Kidney (tissue), 14 donors: ENCODE measurements around the gene MNAT1. TPM values are rescaled to one million over a fixed set of nuclear protein-coding genes. Genes with fewer than 3 reads are reported as not detected.

Experiments used
- DNase-seq, 5 donors: peaks; one replicate each; pipeline ENCODE4 v3.0.0-alpha.2; 2013 to 2020
- FAIRE-seq: peaks from 2 replicates; lab custom pipeline; 2012; peaks lifted over from hg19 to GRCh38; lab: Jason Lieb, UNC
- H3K27ac ChIP-seq, 2 donors: one replicate each; pipeline ENCODE4 v1.7.0; 2013; ENCODE audit warnings: low read depth in 2 of 2, low read length in 2 of 2, inconsistent platforms in 1 of 2
- H3K27me3 ChIP-seq: one replicate; pipeline ENCODE4 v1.7.1; 2013; ENCODE audit warnings: low read length, inconsistent platforms; ENCODE audit not compliant: control insufficient read depth, insufficient read depth
- H3K36me3 ChIP-seq, 3 donors: one replicate each; pipeline versions ENCODE4 v1.7.0 to v1.7.1; 2013; ENCODE audit warnings: low read length in 3 of 3, control low read depth in 1 of 3, inconsistent platforms in 1 of 3; ENCODE audit not compliant: insufficient read depth in 3 of 3, control insufficient read depth in 2 of 3
- H3K4me1 ChIP-seq, 3 donors: one replicate each; pipeline versions ENCODE4 v1.7.0 to v1.7.1; 2013; ENCODE audit warnings: low read length in 3 of 3, inconsistent platforms in 1 of 3, low read depth in 1 of 3; ENCODE audit not compliant: control insufficient read depth in 2 of 3, insufficient read depth in 2 of 3
- H3K4me3 ChIP-seq, 3 donors: one replicate each; pipeline versions ENCODE4 v1.7.0 to v1.8.1; 2013; ENCODE audit warnings: low read length in 3 of 3, control low read depth in 1 of 3, inconsistent platforms in 1 of 3
- H3K9ac ChIP-seq, 3 donors: one replicate each; pipeline versions ENCODE4 v1.7.0 to v1.7.1; 2013; ENCODE audit warnings: low read length in 3 of 3, control low read depth in 1 of 3, inconsistent platforms in 1 of 3
- H3K9me3 ChIP-seq, 3 donors: one replicate each; pipeline versions ENCODE4 v1.7.0 to v1.7.1; 2013; ENCODE audit warnings: low read length in 3 of 3, control low read depth in 1 of 3, inconsistent platforms in 1 of 3; ENCODE audit not compliant: control insufficient read depth in 2 of 3, insufficient read depth in 1 of 3
- CTCF ChIP-seq: IDR thresholded peaks from 3 replicates; pipeline ENCODE4 v1.5.1; 2012; ENCODE audit warnings: mild to moderate bottlenecking, moderate library complexity, borderline replicate concordance; ENCODE audit not compliant: insufficient read depth; ENCODE audit errors: extremely low read depth
- intact Hi-C: fragments of 100-400 bp; cut with DNase I; formaldehyde crosslinking; loops from one replicate; pipeline ENCODE4 v1.11.1; 2022
- polyA plus RNA-seq: library from polyadenylated mRNA; stranded (reverse); fragments of 350-450 nt; fragmentation: Illumina TruSeq; extraction: RNeasy Lipid Tissue Mini Kit (QIAGEN cat#74804); gene quantifications from one replicate; pipeline ENCODE4 v1.2.3, GENCODE V29; 2014; ENCODE audit warnings: low read depth, low replicate concordance; ENCODE audit not compliant: insufficient read depth
- total RNA-seq: library from RNA; stranded (reverse); fragmentation: NEBNext Ultra II Directional; extraction: Animal tissue kit (Norgen Biotek cat#: 25700); gene quantifications from one replicate; pipeline ENCODE4 v1.2.1, GENCODE V29; 2021
- donor health status: control.
- donor health status: control.
- donor health status: control.
- donor health status: control.
- donor health status: control.
- donor health status: DM: yes; HTN: yes; CAD: no.
- donor health status: Normal renal cell carcinoma (clear cell type).

Gene MNAT1
- total and polyA plus RNA-seq, 2 donors from 2014 or later, result 29.6 to 41.6 TPM

GRCh38 chr14:60865378-60866127 lies 131.0 kb downstream of the MNAT1 start:
- H3K9me3 ChIP-seq, result no peaks in the 10 kb centered on the region
- H3K36me3 ChIP-seq, result no peaks in the 10 kb centered on the region
- intact Hi-C loops, result no loop called here
- H3K27me3 ChIP-seq, result no peaks in the 10 kb centered on the region
- H3K4me3 ChIP-seq, result no peak overlapping the region
- TF ChIP-seq CTCF, result no peak
- no peak overlapping the region for H3K9ac ChIP-seq
- no peak overlapping the region for H3K27ac ChIP-seq
- FAIRE-seq, result no peak
- no peak for DNase-seq
- peaks cover 0 to 6% (median 0%) of the 10 kb centered on the region in 3 donors for H3K4me1 ChIP-seq

- DNase-seq (no peak), FAIRE-seq (no peak)
- H3K36me3 ChIP-seq, result no peaks in the 10 kb centered on the region
- no peak for TF ChIP-seq CTCF
- H3K27ac ChIP-seq, result no peak overlapping the region
- H3K4me3 ChIP-seq, result no peak overlapping the region
- peaks cover 0 to 6% (median 0%) of the 10 kb centered on the region in 3 donors for H3K4me1 ChIP-seq
- no peaks in the 10 kb centered on the region for H3K9me3 ChIP-seq
- no peaks in the 10 kb centered on the region for H3K27me3 ChIP-seq
- H3K9ac ChIP-seq, result no peak overlapping the region
- intact Hi-C loops, result no loop called here
Observed at GRCh38 chr14:60867503-60868172, 133.1 kb downstream of the MNAT1 start.

GRCh38 chr14:60878121-60878520 lies 143.6 kb downstream of the MNAT1 start:
- Histone ChIP-seq H3K4me1 (no peaks in the 10 kb centered on the region), H3K4me3 (no peak overlapping the region), H3K9me3 (no peaks in the 10 kb centered on the region), H3K27ac (no peak overlapping the region), H3K9ac (no peak overlapping the region), H3K36me3 (no peaks in the 10 kb centered on the region), H3K27me3 (no peaks in the 10 kb centered on the region)
- FAIRE-seq (no peak), DNase-seq (no peak)
- intact Hi-C loops, result no loop called here
- TF ChIP-seq CTCF, result no peak
